ENCODE results near the gene MCC.

DNA sequence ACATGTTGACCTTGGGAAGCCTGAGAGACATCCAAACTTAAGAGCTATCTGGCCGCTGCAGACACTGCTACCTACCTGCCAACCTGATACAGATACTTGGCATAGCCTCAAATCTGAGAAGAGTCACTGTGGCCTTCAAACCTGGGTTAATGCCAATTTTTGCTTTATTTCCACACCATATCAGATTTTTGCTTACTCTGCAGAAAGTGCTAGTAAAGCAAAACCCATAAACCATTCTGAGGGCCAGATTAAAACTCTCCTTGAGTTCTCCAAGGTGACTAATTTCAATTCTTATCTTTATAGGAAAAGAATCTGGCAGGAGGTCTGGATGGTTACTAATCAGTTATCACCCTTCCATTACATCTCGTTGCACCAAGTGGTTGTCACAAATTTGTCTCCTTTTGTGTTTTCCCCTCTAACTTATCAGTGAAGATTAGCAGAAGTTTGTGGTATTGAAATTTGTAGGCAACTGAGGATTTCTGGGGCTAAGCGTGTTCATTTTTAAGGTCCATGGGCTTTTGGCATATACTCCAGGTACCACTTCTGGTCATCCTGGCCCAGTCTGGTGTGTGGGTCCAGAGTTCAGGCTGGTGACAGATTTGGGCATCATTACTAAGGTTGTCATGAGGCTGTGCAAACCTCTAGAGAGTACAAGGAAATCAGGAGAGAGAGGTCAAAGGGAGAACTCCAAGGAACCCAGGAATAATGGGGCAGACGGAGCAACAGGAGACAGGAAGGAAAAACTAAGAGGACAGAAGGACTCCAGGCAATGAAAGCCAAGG, 231.4 kb downstream of the MCC start:
- TF ChIP-seq, protein P1, sequence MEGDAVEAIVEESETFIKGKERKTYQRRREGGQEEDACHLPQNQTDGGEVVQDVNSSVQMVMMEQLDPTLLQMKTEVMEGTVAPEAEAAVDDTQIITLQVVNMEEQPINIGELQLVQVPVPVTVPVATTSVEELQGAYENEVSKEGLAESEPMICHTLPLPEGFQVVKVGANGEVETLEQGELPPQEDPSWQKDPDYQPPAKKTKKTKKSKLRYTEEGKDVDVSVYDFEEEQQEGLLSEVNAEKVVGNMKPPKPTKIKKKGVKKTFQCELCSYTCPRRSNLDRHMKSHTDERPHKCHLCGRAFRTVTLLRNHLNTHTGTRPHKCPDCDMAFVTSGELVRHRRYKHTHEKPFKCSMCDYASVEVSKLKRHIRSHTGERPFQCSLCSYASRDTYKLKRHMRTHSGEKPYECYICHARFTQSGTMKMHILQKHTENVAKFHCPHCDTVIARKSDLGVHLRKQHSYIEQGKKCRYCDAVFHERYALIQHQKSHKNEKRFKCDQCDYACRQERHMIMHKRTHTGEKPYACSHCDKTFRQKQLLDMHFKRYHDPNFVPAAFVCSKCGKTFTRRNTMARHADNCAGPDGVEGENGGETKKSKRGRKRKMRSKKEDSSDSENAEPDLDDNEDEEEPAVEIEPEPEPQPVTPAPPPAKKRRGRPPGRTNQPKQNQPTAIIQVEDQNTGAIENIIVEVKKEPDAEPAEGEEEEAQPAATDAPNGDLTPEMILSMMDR (IDR thresholded peaks at IDR 0.05): no peak
- no peak for TF ChIP-seq POLR2A (IDR thresholded peaks at IDR 0.05)
- no peak for TF ChIP-seq EP300 (IDR thresholded peaks at IDR 0.05)

Measured in upper lobe of left lung (tissue), 4 donors.